GM19395 (cell line): ENCODE measurements around the gene RBM41.

ENCODE experiments used
- ATAC-seq: cut with Tn5 transposase; IDR thresholded peaks from one replicate; pipeline ENCODE4 v1.9.1; 2021; ENCODE audit warnings: mild to moderate bottlenecking, moderate library complexity; ENCODE audit not compliant: unreplicated experiment

Gene RBM41

GRCh38 chrX:107047622-107048021 lies 71.0 kb downstream of the RBM41 start:
- ATAC-seq, result no peak

- ATAC-seq, result no peak
These were observed 88.9 kb downstream of the RBM41 start for GRCh38 chrX:107029752-107030151.

- no peak for ATAC-seq
These were observed 93.1 kb downstream of the RBM41 start for GRCh38 chrX:107025545-107025944.

GRCh38 chrX:107014936-107015335 lies 103.7 kb downstream of the RBM41 start:
- ATAC-seq, result no peak
